ENCODE data around the gene MRPL21.

MRPL21 gene

GRCh38 chr11:68910965-68911364 is 7.3 kb upstream of the MRPL21 start:
- H3K4me3 ChIP-seq (ENCODE audit: low read depth, low read length), result no peak overlapping the region
- no peak for TF ChIP-seq CTCF (IDR thresholded peaks at IDR 0.05; ENCODE audit: borderline replicate concordance, insufficient read depth, low read depth, low read length)

GRCh38 chr11:68908273-68908672 is 4.6 kb upstream of the MRPL21 start:
- no peak overlapping the region for H3K4me3 ChIP-seq (ENCODE audit: low read depth, low read length)
- TF ChIP-seq CTCF (IDR thresholded peaks at IDR 0.05; ENCODE audit: borderline replicate concordance, insufficient read depth, low read depth, low read length), result no peak

DNA sequence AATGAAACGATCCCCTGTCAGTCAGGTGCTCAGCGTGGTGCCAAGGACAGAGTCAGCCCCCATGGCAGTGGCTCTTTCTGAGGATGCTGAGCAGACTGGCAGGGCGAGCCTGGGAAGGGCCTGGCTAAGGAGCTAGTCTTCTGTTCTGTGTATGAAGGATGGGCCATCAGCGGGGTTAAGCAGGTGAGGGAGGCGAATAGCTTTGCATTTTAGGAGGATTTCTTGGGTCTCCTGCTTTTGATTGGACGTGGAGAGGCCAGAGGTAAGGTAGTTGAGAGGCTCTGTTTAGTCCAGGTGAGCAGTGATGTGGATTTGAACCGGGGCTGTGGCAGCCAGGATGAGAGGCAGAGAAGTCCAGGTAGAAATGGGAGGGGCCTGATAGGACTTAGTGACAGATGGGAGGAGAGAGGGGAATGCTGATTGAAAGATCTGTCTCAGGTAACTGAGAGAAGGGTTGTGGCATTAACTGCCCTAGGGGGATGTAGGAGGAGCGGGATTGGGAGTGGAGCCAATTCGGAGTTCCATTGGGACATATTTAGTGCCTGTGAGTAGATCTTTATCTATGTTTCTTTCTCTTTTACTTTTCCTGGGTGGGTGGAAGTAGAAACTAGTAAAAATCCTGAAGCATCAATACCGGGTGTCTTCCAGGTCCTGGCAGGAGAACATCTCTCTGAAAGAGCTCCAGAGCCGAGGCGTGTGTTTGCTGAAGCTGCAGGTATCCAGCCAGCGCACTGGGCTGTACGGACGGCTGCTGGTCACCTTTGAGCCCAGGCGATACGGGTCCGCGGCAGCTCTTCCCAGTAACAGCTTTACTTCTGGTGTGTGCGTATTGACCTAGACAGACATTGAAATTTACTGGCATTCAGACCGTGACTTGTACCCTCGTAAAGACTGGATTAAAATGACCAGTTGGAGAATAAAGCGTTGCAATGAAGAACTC is 2.1 kb upstream of the MRPL21 start:
- no peak for TF ChIP-seq CTCF (IDR thresholded peaks at IDR 0.05; ENCODE audit: borderline replicate concordance, insufficient read depth, low read depth, low read length)
- H3K4me3 ChIP-seq (ENCODE audit: low read depth, low read length), result no peak overlapping the region

DNA sequence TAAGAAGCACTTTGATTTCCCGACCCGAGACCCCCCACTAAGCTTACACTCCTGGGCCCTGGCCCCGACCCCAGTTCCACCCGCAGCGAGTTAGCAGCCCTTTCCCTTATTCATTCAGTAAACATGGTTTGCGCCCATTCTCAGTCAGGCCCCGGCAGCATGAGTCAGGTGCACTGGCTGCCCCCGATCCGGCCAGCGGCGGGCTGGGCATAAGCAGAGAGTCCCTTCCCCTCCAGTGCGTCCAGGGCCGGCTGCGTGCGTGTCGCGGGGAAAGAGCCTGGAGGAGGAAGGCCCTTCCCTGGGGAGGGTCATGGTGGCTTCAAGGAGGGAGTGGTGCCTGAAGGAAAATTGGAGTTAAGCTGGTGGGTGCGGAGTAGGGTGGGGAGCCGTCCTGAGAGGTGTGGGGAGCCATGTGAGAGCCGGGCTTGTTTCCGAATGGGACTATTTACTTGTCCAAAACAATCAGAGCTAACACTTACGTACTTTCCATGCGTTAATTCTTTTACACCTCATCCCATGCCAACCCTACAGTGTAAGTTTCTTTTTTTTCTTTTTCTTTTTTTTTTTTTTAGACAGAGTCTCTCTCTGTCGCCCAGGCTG is 716 bp upstream of the MRPL21 start:
- no peak for TF ChIP-seq CTCF (IDR thresholded peaks at IDR 0.05; ENCODE audit: borderline replicate concordance, insufficient read depth, low read depth, low read length)
- H3K4me3 ChIP-seq (ENCODE audit: low read depth, low read length), result peak overlapping the region; percentile 92

DNA sequence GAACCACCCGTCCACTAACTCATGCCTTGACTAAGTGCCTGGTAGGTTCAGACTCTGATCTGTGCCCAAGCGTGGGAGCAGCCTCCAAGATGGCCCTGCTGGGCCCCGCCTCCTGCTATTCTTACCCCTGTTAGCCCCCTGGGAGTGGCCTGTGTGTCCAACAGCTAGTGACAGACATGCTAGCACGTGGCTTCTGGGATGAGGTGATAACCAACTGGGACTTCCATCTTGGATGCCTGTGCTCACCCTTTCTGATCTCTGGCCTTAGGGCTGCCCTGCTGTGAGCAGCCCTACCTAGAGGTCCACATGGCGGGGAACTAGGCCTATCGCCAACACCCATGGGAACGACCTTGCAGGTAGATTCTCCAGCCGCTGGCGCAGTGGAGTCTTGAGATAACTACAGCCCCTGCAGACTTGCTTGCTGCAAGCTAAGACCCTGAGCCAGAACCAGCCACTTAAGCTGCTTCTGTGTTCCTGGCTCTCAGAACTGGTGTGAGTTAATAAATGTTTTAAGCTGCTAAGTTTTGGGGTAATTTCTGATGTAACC is 2.7 kb downstream of the MRPL21 start:
- TF ChIP-seq CTCF (IDR thresholded peaks at IDR 0.05; ENCODE audit: borderline replicate concordance, insufficient read depth, low read depth, low read length), result no peak
- H3K4me3 ChIP-seq (ENCODE audit: low read depth, low read length), result no peak overlapping the region

DNA sequence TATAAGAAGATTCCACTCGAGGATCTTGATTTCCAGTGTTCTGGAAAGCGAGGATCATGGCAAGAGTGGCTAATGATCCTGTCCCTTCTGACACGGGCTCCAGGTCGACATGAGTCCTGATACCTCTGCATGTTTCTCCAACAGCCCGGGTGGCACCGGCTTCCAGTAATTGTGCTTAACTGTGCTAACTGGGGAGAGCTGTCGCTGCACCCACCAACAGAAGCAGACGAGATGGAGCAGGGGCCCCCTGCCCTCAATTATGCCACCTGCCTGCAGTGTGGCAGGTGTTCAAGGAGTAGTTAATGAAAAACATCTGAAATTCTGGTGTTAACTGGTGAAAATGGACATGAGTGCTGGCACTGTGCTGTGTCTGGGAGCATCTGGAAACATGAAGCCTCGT is 6.2 kb downstream of the MRPL21 start:
- no peak for TF ChIP-seq CTCF (IDR thresholded peaks at IDR 0.05; ENCODE audit: borderline replicate concordance, insufficient read depth, low read depth, low read length)
- no peak overlapping the region for H3K4me3 ChIP-seq (ENCODE audit: low read depth, low read length)

All from GM12875 (cell line).